GM18505 (cell line): ENCODE results near the gene SUCO.

Experiments used
- ATAC-seq: cut with Tn5 transposase; IDR thresholded peaks from one replicate; pipeline ENCODE4 v1.9.1; 2021; ENCODE audit not compliant: unreplicated experiment
- POLR2A ChIP-seq: IDR thresholded peaks from 4 replicates; pipeline ENCODE4 v1.6.1; 2011; ENCODE audit warnings: borderline replicate concordance; ENCODE audit not compliant: insufficient read depth, insufficient read length; ENCODE audit errors: extremely low read depth

The SUCO gene

GRCh38 chr1:172661107-172661506, 128.2 kb downstream of the SUCO start:
- no peak for ATAC-seq
- TF ChIP-seq POLR2A = no peak
